GM21447 (cell line): ENCODE measurements around the gene KRT71.
"Not testable (repeated sequence)": the region's sequence is repeated elsewhere in the genome, so short reads cannot be mapped to it uniquely, and the experiment has no call there.

Source experiments
- ATAC-seq: cut with Tn5 transposase; IDR thresholded peaks from one replicate; pipeline ENCODE4 v1.9.1; 2021; ENCODE audit not compliant: unreplicated experiment

Gene KRT71

GRCh38 chr12:52522346-52523011, 30.5 kb downstream of the KRT71 start:
- ATAC-seq = no peak

- ATAC-seq = no peak
Measured at GRCh38 chr12:52521568-52522266, 31.2 kb downstream of the KRT71 start.

- no peak for ATAC-seq
Measured at GRCh38 chr12:52521175-52521567, 31.8 kb downstream of the KRT71 start.

GRCh38 chr12:52519826-52520662, 32.9 kb downstream of the KRT71 start, which contains the start of gene KRT5:
Gene KRT5, minus strand, starts transcription at chr12:52520394. Its CDS starts 98 bp downstream, at chr12:52520296.
- ATAC-seq = no peak

- no peak for ATAC-seq
Measured at GRCh38 chr12:52519387-52519703, 33.6 kb downstream of the KRT71 start.

- no peak for ATAC-seq
Measured at GRCh38 chr12:52518574-52519386, 34.2 kb downstream of the KRT71 start.

GRCh38 chr12:52517888-52518287, 35.1 kb downstream of the KRT71 start:
- no peak for ATAC-seq

GRCh38 chr12:52517005-52517835, 35.7 kb downstream of the KRT71 start:
- ATAC-seq = no peak

DNA sequence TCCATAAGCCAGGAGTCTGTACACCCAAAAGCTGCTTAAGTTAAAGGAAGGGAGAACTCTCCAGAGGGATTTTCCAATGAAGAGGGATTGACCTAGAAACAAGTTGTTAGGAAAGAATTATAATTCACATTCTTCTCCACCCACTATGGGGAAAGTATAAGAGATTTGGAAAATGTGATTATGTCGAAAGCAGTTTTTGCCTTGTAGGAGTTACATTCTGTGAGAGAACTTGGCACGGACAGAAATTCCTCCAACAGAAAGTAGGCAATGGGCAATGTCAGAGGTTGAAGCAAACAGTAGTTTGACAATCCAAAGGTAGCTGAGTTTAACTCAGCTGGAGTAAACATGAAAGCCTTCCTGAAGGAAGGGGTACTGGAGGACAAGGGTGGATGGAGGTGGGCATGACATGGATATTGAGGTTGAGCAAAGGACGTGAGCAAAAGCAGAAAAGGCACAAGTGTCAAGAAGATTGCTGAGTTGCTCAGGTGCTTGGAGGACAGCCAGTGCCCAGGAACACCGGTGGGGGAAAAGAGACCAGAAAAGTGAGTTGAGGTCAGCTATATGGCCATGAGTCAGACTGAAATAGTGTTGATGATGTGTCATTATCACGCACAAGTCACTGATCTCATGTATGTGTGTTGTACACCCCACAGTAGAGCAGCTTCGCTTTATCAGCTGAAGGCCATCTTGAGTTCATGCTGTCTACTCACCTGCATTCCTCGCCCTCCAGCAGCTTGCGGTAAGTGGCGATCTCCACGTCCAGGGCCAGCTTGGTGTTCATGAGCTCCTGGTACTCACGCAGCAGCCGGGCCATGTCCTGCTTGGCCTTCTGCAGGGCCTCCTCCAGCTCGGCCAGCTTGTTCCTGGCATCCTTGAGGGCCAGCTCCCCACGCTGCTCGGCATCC, 36.8 kb downstream of the KRT71 start:
- ATAC-seq = no peak

DNA sequence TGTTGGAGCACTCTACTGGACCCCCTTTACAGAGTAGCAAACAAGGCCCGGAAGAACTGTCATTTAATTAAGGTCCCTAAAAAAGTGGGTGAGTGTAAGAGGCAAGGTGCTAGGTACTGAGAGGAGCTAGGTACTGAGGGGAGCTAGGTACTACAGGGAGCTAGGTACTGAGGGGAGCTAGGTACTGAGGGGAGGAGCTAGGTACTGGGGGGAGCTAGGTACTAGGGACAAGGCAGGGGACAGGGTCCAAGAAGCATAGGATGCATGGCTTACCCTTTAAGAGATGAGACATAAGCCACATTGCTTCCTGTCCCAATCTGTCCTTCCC, 37.7 kb downstream of the KRT71 start:
- ATAC-seq = no peak

DNA sequence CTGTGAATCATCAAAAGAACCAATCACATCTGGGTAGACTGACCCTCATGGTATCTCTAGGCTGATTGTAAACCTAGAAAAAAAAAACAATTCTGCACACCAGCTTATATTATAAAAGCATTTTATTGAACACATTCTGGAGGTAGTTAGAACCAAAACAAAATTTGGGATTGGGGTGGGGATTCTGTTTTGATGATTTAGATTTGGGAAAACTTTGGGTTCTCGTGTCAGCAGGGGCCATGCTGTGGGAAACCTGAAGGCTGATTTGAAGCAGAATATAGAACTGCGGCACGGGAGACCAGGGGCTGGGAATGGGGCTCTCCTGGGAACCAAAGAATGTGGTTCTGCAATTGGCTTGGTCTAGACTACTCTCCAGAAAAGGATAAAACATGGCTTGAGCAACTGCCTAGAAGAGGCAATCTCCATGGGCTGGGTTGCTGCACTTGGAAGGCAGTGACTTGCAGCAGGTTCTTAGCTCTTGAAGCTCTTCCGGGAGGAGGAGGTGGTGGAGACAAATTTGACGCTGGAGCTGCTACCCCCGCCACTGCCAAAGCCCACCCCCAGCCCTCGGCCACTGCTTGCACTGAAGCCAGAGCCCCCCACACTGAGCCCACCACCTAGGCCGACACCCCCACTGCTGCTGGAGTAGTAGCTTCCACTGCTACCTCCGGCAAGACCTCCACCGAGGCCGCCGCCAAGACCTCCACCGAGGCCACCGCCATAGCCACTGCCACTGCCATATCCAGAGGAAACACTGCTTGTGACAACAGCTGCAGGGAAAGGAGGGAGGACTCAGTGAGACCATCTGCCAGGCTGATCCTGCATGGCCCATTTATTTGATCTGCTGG, 38.2 kb downstream of the KRT71 start:
- no peak for ATAC-seq

DNA sequence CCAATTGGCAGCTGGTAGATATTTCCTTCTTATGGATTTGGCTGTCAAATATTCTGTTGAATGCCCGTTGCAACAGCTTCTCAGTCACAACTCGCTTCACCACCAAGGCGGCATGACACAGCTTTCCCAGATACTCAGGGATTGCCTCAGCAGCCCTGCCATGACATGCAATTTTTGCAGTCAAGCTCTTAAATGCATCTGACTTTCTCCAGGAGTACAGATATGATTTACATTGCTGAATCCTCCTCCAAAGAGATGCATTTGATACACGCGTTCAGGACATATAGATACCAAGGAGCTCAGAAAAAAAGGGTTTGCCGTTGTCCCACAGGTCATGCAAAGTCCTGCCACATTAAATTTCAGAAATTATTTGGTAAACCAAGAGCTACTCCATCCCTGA, 39.2 kb downstream of the KRT71 start:
- no peak for ATAC-seq

DNA sequence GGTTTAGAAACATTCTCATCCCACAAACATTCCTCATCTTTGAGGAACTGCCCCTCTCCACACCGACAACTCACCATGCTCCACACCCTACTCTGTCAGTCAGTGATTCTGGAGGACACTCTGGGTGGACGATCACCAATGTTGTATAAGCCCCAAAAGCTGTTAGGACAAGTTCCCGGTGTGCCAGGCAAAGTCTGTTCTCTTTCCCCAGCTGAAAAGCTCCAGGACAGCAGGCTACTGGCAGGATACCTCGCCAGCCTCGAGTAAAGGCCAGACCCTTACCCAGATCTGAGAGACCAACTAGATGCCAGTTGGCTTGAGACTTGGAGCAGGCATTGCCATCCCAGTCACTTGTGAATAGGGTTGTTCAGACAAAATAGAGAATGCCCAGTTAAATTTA, 44.7 kb downstream of the KRT71 start:
- ATAC-seq = no peak

DNA sequence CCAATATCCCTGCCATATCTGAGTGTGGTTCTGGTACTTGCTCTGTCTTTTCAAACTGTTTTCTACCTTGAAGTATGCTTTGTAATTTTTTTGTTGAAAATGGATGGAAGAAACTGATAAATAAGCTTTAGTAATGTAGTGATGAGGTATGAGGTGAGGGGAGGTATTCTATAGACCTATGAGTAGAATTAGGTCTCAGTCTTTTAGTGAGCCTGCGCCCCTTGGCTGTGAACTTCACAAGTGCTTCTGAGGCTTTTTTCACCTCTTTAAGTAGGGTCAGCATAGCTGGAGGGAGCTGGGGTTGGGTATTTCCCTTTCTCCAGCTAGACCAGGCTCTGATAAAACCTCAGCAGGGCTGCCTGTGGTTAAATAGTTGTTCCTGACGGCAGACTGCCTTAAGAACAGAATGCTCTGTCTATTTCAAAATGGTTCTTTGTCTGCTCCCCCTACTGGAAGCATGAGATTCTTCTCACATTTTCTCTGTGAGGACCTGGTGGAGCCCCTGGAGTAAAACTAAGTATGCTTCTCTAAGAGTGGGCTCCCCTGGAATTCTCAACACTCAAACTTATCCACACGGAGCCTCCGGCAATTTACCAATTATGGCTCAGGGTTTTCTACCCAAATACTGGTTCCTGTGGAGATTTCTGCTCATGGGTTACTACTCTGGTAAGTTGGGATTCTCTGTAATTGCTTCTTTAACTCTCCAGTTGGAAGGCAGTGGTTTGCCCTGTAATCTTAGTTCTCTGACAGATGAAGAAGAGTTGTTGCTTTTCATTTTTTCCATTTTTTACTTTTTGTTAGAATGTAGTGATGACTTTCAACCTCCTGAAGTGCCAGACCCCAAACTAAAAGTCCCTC, 45.9 kb downstream of the KRT71 start:
- no peak for ATAC-seq

DNA sequence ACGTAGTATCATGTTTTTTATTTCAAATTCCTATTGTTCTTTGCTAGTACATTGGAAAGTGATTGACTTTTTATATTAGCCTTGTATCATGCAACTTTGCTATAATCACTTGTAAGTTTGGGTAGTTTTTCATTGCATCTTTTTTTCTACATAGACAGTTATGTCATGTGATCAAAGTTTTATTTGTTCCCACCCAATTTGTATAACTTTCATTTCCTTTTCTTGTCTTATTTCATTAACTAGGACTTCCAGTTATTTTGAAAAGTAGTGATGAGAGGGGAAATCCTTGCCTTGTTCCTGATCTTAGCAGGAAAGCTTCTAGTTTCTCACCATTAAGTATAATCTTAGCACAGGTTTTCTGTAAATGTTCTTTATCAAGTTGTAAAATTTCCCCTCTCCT, 50.1 kb downstream of the KRT71 start:
- no peak for ATAC-seq

GRCh38 chr12:52501490-52501889, 51.5 kb downstream of the KRT71 start:
- no peak for ATAC-seq

GRCh38 chr12:52500574-52500973, 52.4 kb downstream of the KRT71 start:
- ATAC-seq = not testable (repeated sequence)
